HFFc6 (cell line): ENCODE data around the gene SMIM35. TPM values are rescaled to one million over a fixed set of nuclear protein-coding genes. Genes with fewer than 3 reads are reported as not detected.
A peak's percentile ranks its signal among the peaks of the same experiment; 100 is the strongest.

ENCODE experiments used
- DNase-seq: peaks from one replicate; pipeline ENCODE4 v3.0.0-alpha.2; 2018
- H3K27ac Mint-ChIP-seq: 2 replicates; pipeline ENCODE4 v1.8.0; 2020; ENCODE audit warnings: mild to moderate bottlenecking, mixed read lengths
- H3K27me3 Mint-ChIP-seq: 2 replicates; pipeline ENCODE4 v1.8.0; 2021; ENCODE audit warnings: mild to moderate bottlenecking, moderate library complexity, mixed read lengths; ENCODE audit not compliant: insufficient read depth
- H3K36me3 Mint-ChIP-seq: 2 replicates; pipeline ENCODE4 v1.8.0; 2021; ENCODE audit warnings: low read depth, mixed read lengths
- H3K4me1 Mint-ChIP-seq: 2 replicates; pipeline ENCODE4 v1.8.0; 2020; ENCODE audit warnings: low read depth, mixed read lengths
- H3K4me3 Mint-ChIP-seq: 2 replicates; pipeline ENCODE4 v1.8.0; 2020; ENCODE audit warnings: mild to moderate bottlenecking, moderate library complexity, mixed read lengths
- H3K9me3 Mint-ChIP-seq: 2 replicates; pipeline ENCODE4 v1.8.0; 2020; ENCODE audit warnings: mild to moderate bottlenecking, mixed read lengths
- CTCF ChIP-seq: fragments of 200-600 bp; sonication (generic); IDR thresholded peaks from 2 replicates; pipeline ENCODE4 v1.5.0; 2021; ENCODE audit warnings: antibody characterized with exemption, mild to moderate bottlenecking
- total RNA-seq, 6 experiments: library from RNA; stranded (reverse); fragmentation: NEBNext Ultra II Directional; extraction: Animal tissue kit (Norgen Biotek cat#: 25700); gene quantifications; 2 replicates in 1 of 6; 3 replicates in 5 of 6; pipeline ENCODE4 v1.2.3, GENCODE V29; 2021

The SMIM35 gene
- total RNA-seq, 6 experiments from 2014 or later, result not detected

GRCh38 chr11:118108513-118108912, 21.8 kb upstream of the SMIM35 start:
- Mint-ChIP-seq H3K9me3 (no peaks in the 10 kb centered on the region), H3K27me3 (peaks cover 33% of the 10 kb centered on the region), H3K4me1 (peaks cover 13% of the 10 kb centered on the region; the same call in 1 of the 2 replicates), H3K27ac (no peak overlapping the region), H3K4me3 (no peak overlapping the region), H3K36me3 (no peaks in the 10 kb centered on the region)
- TF ChIP-seq CTCF, result no peak
- no peak for DNase-seq

- Mint-ChIP-seq H3K9me3 (no peaks in the 10 kb centered on the region), H3K4me3 (no peak overlapping the region), H3K27ac (no peak overlapping the region), H3K4me1 (peaks cover 13% of the 10 kb centered on the region; the same call in 1 of the 2 replicates), H3K27me3 (peaks cover 35% of the 10 kb centered on the region), H3K36me3 (no peaks in the 10 kb centered on the region)
- peak; percentile 32 for DNase-seq
- TF ChIP-seq CTCF, result no peak
Observed at GRCh38 chr11:118106789-118107335, 20.1 kb upstream of the SMIM35 start.

GRCh38 chr11:118105657-118106305, 19.0 kb upstream of the SMIM35 start:
- H3K27me3 Mint-ChIP-seq, result peaks cover 32% of the 10 kb centered on the region
- H3K36me3 Mint-ChIP-seq, result no peaks in the 10 kb centered on the region
- H3K4me1 Mint-ChIP-seq, result peaks cover 13% of the 10 kb centered on the region; the same call in 1 of the 2 replicates
- no peak for DNase-seq
- no peak overlapping the region for H3K4me3 Mint-ChIP-seq
- H3K9me3 Mint-ChIP-seq, result no peaks in the 10 kb centered on the region
- TF ChIP-seq CTCF, result no peak
- H3K27ac Mint-ChIP-seq, result no peak overlapping the region

GRCh38 chr11:118104491-118104890, 17.7 kb upstream of the SMIM35 start:
- H3K36me3 Mint-ChIP-seq, result no peaks in the 10 kb centered on the region
- no peak overlapping the region for H3K27ac Mint-ChIP-seq
- no peak overlapping the region for H3K4me3 Mint-ChIP-seq
- no peak for DNase-seq
- H3K27me3 Mint-ChIP-seq, result peaks cover 31% of the 10 kb centered on the region
- peaks cover 13% of the 10 kb centered on the region; the same call in 1 of the 2 replicates for H3K4me1 Mint-ChIP-seq
- TF ChIP-seq CTCF, result no peak
- no peaks in the 10 kb centered on the region for H3K9me3 Mint-ChIP-seq

GRCh38 chr11:118102721-118103261, 16.0 kb upstream of the SMIM35 start:
- TF ChIP-seq CTCF, result no peak
- no peak overlapping the region for H3K27ac Mint-ChIP-seq
- H3K4me1 Mint-ChIP-seq, result peaks cover 6% of the 10 kb centered on the region; the same call in 1 of the 2 replicates
- peaks cover 36% of the 10 kb centered on the region for H3K27me3 Mint-ChIP-seq
- H3K36me3 Mint-ChIP-seq, result no peaks in the 10 kb centered on the region
- H3K9me3 Mint-ChIP-seq, result no peaks in the 10 kb centered on the region
- DNase-seq, result no peak
- H3K4me3 Mint-ChIP-seq, result no peak overlapping the region
